PC-3 (cell line): ENCODE measurements around the gene SETDB1. TPM values are rescaled to one million over a fixed set of nuclear protein-coding genes. Genes with fewer than 3 reads are reported as not detected.

Experiments
- ATAC-seq: fragments of 200-7000 bp; cut with Tn5 transposase; 2 replicates; pipeline ENCODE4 v1.9.1; 2020; ENCODE audit warnings: mild to moderate bottlenecking, moderate library complexity
- BruUV-seq: library from RNA; stranded (reverse); fragments of 400-500 nt; replicated peaks from 2 replicates; lab custom pipeline; 2021; lab: Mats Ljungman, UMichigan
- CTCF ChIA-PET: fragments of 300-600 bp; sonication (Branson Sonifier 250); formaldehyde crosslinking; loops from one replicate; lab custom pipeline; 2022; ENCODE audit warnings: antibody characterized with exemption; lab: Charles Lee
- POLR2A ChIA-PET: fragments of 300-600 bp; sonication (Branson Sonifier 250); formaldehyde crosslinking; loops from one replicate; lab custom pipeline; 2022; ENCODE audit warnings: antibody characterized with exemption; ENCODE audit not compliant: unreplicated experiment; lab: Charles Lee
- DNase-seq: peaks from one replicate; pipeline ENCODE4 v3.0.0-alpha.2; 2015
- H2AFZ ChIP-seq: fragments of 300-600 bp; sonication (generic); 2 replicates; pipeline ENCODE4 v1.6.0; 2016; ENCODE audit warnings: antibody characterized with exemption, low read length
- H3F3A ChIP-seq: fragments of 300-600 bp; sonication (generic); one replicate; pipeline ENCODE4 v1.6.0; 2017; ENCODE audit warnings: antibody characterized with exemption, low read length, control low read depth, mild to moderate bottlenecking; ENCODE audit not compliant: unreplicated experiment
- H3K27ac ChIP-seq: fragments of 300-600 bp; sonication (generic); 2 replicates; pipeline ENCODE4 v1.5.1; 2016; ENCODE audit warnings: mild to moderate bottlenecking, low read length
- H3K27me3 ChIP-seq: fragments of 300-600 bp; sonication (generic); 2 replicates; pipeline ENCODE4 v1.6.1; 2016; ENCODE audit warnings: low read length, mixed read lengths
- H3K36me3 ChIP-seq: fragments of 300-600 bp; sonication (generic); 2 replicates; pipeline ENCODE4 v1.6.1; 2016; ENCODE audit warnings: low read depth, mixed run types, low read length, mixed read lengths
- H3K4me1 ChIP-seq: fragments of 300-600 bp; sonication (generic); 2 replicates; pipeline ENCODE4 v1.5.1; 2016; ENCODE audit warnings: low read length; ENCODE audit not compliant: insufficient read depth
- H3K4me2 ChIP-seq: fragments of 300-600 bp; sonication (generic); 2 replicates; pipeline ENCODE4 v1.6.0; 2016; ENCODE audit warnings: low read length
- H3K4me3 ChIP-seq: fragments of 300-600 bp; sonication (generic); 2 replicates; pipeline ENCODE4 v1.5.1; 2016; ENCODE audit warnings: mild to moderate bottlenecking, low read length, mixed read lengths
- H3K79me2 ChIP-seq: fragments of 300-600 bp; sonication (generic); 2 replicates; pipeline ENCODE4 v1.6.1; 2017; ENCODE audit warnings: low read length, mixed read lengths
- H3K9ac ChIP-seq: fragments of 300-600 bp; sonication (generic); 2 replicates; pipeline ENCODE4 v1.6.0; 2016; ENCODE audit warnings: mild to moderate bottlenecking, low read length
- H3K9me2 ChIP-seq: fragments of 300-600 bp; sonication (generic); replicated peaks from 2 replicates; pipeline ENCODE4 v1.6.1; 2016; ENCODE audit warnings: mixed run types, low read length, mixed read lengths
- H3K9me3 ChIP-seq: fragments of 300-600 bp; sonication (generic); 2 replicates; pipeline ENCODE4 v1.6.1; 2016; ENCODE audit warnings: low read length, mixed read lengths
- H4K20me1 ChIP-seq: fragments of 300-600 bp; sonication (generic); 2 replicates; pipeline ENCODE4 v1.6.1; 2016; ENCODE audit warnings: low read length, mixed read lengths
- EZH2 ChIP-seq: fragments of 300-600 bp; sonication (generic); IDR thresholded peaks from one replicate; pipeline ENCODE4 v1.6.1; 2017; ENCODE audit warnings: antibody characterized with exemption, mild to moderate bottlenecking, low read length; ENCODE audit not compliant: unreplicated experiment
- EZH2phosphoT487 ChIP-seq: fragments of 300-600 bp; sonication (generic); IDR thresholded peaks from 2 replicates; pipeline ENCODE4 v1.6.1; 2018; ENCODE audit warnings: mild to moderate bottlenecking, antibody characterized with exemption, low read length, borderline replicate concordance
- intact Hi-C: fragments of 100-400 bp; cut with micrococcal nuclease; formaldehyde crosslinking; loops from 2 replicates; pipeline ENCODE4 v1.9.0; 2023
- total RNA-seq: library from RNA; depleted of rRNA; stranded (reverse); fragments of >200 nt; gene quantifications from 2 replicates; pipeline ENCODE4 v1.2.3, GENCODE V29; 2014
- TF ChIP-seq, protein P1 (sequence below): fragments of 300-600 bp; sonication (generic); conservative IDR thresholded peaks from 2 replicates; pipeline ENCODE4 v1.5.1; 2017; ENCODE audit warnings: antibody characterized with exemption, low read depth, mild to moderate bottlenecking, low read length

The SETDB1 gene
- total RNA-seq, 1 experiment from 2014 or later = 42.4 TPM

DNA sequence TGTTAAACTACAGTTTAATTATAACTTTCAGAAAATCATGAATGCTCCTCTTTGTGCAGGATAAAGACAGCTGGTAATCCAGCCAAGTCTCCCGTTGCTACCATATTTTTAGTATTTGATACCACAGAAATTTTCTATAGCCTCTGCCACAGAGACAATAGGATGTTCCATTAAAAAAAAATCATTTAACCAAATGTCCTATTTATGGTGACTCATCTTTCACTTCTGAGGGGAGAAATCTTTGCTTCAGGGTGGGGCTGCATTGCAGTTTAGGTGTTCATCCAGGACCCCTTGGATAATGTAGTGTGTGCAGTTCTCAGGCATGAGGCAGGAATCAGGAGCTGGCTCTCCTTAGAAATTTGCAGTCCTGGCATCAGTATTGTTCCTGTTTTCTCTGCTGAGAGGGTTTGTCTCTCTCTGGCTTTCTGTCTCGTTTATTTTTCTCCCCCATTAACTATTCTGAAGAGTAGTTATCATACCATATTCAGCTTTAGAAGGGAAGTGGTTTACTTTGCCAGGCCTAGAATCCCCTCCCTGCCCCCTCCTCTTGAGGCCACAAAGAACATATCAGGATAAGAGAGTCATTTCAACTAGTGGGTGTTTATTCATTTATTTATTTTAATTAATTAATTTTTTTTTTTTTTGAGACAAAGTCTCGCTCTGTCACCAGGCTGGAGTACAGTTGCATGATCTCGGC lies 85.1 kb downstream of the SETDB1 start:
- Histone ChIP-seq H4K20me1 (no peaks in the 10 kb centered on the region), H3K4me1 (peaks cover 30% of the 10 kb centered on the region), H3K27ac (no peak overlapping the region), H3K36me3 (no peaks in the 10 kb centered on the region), H3K4me3 (no peak overlapping the region), H3K79me2 (peaks cover 32% of the 10 kb centered on the region), H2AFZ (no peak overlapping the region), H3K27me3 (no peaks in the 10 kb centered on the region), H3K9me3 (no peaks in the 10 kb centered on the region), H3F3A (peaks cover 6% of the 10 kb centered on the region), H3K4me2 (no peak overlapping the region), H3K9ac (no peak overlapping the region), H3K9me2 (no peaks in the 10 kb centered on the region)
- intact Hi-C loops = no loop called here
- ChIA-PET CTCF (no interaction called here), POLR2A (interaction anchor here (0.7 kb wide), 1 partner anchor 167 kb away, joined by 7 read pairs; no protein-coding TSS in a partner anchor)
- no TSS peak for BruUV-seq
- DNase-seq (no peak), ATAC-seq (no peak)
- TF ChIP-seq, protein P1, sequence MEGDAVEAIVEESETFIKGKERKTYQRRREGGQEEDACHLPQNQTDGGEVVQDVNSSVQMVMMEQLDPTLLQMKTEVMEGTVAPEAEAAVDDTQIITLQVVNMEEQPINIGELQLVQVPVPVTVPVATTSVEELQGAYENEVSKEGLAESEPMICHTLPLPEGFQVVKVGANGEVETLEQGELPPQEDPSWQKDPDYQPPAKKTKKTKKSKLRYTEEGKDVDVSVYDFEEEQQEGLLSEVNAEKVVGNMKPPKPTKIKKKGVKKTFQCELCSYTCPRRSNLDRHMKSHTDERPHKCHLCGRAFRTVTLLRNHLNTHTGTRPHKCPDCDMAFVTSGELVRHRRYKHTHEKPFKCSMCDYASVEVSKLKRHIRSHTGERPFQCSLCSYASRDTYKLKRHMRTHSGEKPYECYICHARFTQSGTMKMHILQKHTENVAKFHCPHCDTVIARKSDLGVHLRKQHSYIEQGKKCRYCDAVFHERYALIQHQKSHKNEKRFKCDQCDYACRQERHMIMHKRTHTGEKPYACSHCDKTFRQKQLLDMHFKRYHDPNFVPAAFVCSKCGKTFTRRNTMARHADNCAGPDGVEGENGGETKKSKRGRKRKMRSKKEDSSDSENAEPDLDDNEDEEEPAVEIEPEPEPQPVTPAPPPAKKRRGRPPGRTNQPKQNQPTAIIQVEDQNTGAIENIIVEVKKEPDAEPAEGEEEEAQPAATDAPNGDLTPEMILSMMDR = no peak
- TF ChIP-seq EZH2 (no peak), EZH2phosphoT487 (no peak)

- H3K36me3 ChIP-seq = no peaks in the 10 kb centered on the region; the same call in 1 of the 2 replicates
- no peak overlapping the region for H3K9ac ChIP-seq
- H3K9me2 ChIP-seq = no peaks in the 10 kb centered on the region
- H3K27ac ChIP-seq = no peak overlapping the region
- H3K79me2 ChIP-seq = peaks cover 32% of the 10 kb centered on the region
- TF ChIP-seq, protein P1 = no peak
- TF ChIP-seq EZH2phosphoT487 (no peak), EZH2 (no peak)
- BruUV-seq = no TSS peak
- peaks cover 17% of the 10 kb centered on the region for H3K4me1 ChIP-seq
- H3K4me3 ChIP-seq = no peak overlapping the region
- H3K27me3 ChIP-seq = no peaks in the 10 kb centered on the region
- H3K4me2 ChIP-seq = no peak overlapping the region
- DNase-seq = no peak
- no peaks in the 10 kb centered on the region for H3K9me3 ChIP-seq
- intact Hi-C loops = no loop called here
- ATAC-seq = no peak
- H2AFZ ChIP-seq = no peak overlapping the region
- POLR2A ChIA-PET = interaction anchor here (0.6 kb wide), 1 partner anchor 11 kb away, joined by 4 read pairs; no protein-coding TSS in a partner anchor
- H4K20me1 ChIP-seq = no peaks in the 10 kb centered on the region
- CTCF ChIA-PET = no interaction called here
- H3F3A ChIP-seq = no peaks in the 10 kb centered on the region
Observed at GRCh38 chr1:151012684-151013471, 86.7 kb downstream of the SETDB1 start.
